CD4-positive, alpha-beta T cell treated with Interleukin-12 subunit alpha and Interleukin-12 subunit beta, for 1 hour (primary cell): ENCODE measurements around the gene TSEN34.
A peak's percentile ranks its signal among the peaks of the same experiment; 100 is the strongest.
"Not testable (repeated sequence)": the region's sequence is repeated elsewhere in the genome, so short reads cannot be mapped to it uniquely, and the experiment has no call there.

Experiments used
- DNase-seq: peaks from one replicate; pipeline ENCODE4 v3.0.0-alpha.2; 2020

The TSEN34 gene

DNA sequence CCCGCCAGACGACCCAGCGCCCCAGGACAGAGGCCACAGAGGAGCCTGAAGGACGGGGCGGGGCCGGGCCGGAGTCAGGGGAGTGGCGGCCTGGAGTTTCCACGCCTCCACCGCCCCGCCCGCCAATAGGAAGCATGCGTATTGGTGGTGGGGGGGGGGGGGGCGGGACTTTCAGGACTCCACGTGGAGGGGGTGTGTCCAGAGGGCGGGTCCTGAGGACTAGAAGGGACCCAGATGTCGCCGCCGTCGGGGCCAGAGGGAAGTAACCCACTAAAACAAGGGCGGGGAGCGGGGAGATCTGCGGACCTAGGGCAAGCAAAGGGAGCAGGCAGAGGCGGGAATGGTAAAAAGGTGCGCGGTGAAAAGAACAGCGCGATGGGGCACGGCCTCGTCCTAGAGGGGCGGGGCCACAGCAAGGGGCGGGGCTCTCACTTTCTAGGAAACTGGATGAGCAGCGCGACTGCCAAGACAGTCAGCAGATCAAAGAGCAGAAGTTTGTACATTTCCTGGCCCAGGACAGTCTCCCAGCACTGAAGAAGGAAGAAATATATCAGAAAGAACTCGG lies 28.8 kb upstream of the TSEN34 start:
- peak; percentile 81 for DNase-seq

DNA sequence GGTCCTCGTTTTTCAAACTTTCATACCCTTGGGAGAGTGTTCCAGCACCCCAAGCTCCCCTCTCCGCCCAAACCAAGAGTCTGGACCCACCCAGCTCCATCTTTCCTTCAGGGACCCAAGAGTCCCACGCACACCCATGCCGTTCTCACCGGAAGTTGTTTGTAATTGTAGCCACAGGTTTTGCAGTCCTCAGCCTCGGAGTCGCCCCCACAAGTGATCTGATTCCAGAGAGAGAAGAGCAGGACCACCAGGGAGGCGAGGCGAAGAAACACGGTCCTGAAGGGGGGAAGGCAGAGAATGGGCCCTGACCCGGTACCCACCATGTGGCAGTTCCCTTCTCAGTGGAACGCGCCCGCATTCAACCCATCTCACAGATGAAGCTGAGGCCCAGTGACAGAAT lies 28.2 kb upstream of the TSEN34 start:
- DNase-seq, result no peak

DNA sequence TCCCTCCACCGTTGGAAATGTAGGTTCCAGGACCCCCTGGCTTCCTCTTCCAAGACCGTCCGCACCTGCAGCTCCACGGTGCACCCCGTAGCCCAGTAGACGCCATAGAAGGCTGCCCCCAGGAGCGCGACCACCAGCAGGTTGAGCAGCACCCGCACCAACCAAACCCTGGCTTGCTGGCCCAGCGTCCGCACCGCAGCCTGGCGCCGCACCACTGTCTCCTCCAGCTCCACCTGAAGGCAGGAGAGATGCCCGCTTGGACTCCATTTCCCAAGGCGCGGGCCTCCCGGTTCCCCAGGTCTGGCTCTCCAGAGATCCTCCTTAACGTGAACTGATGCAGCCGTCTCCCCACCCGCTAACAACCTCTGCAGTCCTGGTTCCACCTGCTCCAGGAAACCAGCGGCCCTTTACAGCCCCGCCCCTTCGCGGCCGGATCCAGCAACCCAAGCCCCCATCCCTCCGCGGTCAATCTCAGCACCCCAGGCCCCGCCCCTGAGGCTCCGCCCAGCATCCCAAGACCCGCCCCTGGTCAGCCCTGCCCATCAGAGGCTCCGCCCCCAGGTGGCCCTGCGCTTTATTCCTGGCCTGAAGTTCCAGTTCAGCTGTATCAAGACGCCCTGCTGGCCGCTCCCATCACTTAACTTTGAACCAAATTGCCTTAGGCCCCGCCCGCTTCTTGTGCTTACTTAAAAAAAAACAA lies 26.6 kb upstream of the TSEN34 start:
- peak; percentile 78 for DNase-seq

DNA sequence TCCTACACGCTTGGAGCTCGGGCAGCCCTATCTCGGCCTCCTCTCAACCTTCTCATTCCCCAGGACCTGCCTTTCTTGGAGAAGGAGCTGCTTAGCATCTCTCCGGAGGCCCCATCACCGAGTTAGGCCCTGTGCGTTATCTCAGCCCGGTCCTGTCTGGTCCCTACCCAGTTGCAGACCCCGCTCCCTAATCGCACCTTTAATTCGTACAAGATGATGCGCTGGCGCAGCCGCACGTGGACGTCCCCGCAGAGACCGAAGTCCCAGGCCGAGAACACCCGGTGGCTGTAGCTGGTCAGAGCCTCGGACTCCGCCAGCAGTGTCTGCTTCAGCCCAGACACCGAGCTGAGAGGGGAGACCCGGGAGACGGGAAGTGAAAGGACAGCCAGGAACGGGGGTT lies 25.9 kb upstream of the TSEN34 start:
- no peak for DNase-seq

DNA sequence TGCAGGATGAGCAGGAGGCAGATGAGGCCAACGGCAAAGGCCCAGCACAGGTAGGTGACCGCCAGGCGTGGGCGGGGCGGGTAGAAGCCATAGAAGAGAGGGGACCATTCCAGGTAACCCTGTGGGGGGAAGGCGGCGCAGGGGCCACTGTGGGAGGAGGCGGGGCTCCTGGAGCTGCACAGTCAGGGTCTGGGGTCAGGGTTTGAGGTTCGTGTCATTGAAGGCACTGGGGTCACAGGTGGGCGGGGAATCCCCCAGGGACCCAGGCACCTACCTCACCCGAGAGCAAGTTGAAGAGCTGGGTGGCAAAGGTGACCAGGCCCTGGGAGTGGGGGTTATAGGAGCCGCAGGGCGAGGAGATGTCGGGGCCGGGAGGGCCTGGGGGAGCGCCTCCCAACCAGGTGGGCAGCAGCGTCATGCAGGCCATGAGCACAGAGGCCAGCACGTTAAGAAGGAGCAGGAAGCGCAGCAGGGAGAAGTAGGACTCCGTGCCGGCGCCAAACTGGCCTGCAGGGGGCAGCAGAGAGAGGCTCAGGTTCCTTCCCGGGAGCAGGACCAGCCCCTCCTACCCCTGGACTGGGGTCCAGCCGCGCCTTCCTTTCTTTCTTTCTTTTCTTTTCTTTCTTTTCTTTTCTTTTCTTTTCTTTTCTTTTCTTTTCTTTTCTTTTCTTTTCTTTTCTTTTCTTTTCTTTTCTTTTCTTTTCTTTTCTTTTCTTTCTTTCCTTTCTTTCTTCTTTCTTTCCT lies 22.8 kb upstream of the TSEN34 start:
- DNase-seq, result peak; percentile 88

DNA sequence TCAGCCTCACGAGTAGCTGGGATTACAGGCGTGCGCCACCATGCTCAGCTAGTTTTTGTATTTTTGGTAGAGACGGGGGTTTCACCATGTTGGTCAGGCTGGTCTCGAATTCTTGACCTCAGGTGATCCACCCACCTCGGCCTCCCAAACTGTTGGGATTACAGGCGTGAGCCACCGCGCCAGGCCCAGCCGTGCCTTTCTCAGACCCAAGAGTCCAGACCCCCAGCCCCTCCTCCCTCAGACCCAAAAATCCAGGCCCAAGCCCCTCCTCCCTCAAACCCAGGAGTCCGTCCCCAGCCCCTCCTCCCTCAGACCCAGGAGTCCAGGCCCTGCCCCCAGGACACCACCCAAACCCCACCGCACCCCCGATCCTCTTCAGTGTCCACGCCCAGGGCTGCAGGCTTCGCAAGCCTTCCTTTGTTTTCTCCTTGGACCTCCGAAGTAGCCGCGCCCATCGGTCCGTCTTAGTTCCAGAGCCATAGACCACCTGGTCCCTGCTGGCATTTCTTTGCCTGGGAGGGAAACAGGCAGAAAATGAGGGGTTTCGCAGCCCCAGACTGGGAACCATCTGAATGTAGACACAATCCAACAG lies 21.9 kb upstream of the TSEN34 start:
- DNase-seq, result no peak

DNA sequence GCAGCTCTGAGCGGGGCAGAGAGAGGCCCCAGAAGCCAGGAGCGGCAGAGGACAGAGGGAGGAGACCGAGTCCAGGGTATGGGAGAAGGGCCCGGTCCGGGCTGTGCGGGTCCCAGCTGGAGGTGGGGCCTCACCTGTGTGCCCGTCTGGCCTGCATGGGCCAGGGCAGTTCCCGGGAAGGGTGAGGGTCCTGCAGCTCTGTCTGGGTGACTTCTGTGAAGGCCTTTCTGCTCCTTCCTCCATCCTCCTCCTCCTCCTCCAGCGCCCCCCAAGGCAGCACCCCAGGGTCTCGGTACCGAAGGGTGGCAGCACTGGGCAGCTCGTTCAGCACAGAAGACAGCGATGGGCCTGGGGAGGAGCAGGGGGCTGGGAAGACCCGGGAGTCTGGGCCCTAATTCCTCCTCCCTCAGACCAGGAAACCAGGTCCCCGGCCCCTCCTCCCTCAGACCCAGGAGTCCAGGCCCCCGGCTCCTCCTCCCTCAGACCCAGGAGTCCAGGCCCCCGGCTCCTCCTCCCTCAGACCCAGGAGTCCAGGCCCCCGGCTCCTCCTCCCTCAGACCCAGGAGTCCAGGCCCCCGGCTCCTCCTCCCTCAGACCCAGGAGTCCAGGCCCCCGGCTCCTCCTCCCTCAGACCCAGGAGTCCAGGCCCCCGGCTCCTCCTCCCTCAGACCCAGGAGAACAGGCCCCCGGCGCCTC lies 19.2 kb upstream of the TSEN34 start:
- DNase-seq, result not testable (repeated sequence)

DNA sequence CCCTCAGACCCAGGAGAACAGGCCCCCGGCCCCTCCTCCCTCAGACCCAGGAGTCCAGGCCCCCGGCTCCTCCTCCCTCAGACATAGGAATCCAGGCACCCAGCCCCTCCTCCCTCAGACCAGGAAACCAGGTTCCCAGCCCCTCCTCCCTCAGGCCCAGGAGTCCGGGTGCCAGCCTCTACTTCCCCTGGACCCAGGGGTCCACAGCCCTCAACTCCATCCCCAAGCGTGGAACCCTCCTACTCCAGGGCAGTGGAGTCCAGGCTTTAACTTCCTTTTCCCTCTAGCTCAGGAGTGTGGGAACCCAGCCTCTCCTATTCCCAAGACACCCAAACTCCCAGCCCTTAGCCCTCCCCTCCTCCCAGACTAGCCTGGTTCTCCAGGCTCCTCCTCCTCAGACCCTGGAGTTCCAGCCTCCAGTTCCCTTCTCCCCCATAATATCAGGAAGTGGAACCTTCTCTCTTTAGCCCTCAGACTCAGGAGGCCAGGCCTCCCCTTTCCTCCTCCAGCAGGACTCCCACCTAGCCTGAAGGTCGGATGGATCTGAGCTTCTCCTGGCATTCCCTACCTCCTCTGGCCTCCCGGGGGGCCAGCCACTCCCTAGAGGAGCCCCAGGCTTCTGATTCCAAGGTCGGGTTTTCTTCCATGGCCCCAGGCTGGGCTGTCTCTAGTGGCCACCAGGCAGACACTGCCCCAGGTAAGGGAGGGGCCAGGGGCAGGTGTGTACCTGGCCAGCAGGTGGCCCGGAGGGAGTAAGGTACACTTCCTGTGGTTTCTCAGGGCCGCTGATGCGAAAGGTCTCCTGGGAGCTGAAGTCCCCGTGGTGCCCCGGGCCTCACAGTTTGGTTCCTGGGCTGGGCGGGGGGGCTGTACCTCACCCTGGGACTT lies 18.4 kb upstream of the TSEN34 start, which contains the start of gene TMC4:
Gene TMC4, minus strand, starts transcription at position 690 of the 888 bp plus-strand sequence. Its CDS starts 43 bp downstream, at position 647.
- DNase-seq, result peak; percentile 20

DNA sequence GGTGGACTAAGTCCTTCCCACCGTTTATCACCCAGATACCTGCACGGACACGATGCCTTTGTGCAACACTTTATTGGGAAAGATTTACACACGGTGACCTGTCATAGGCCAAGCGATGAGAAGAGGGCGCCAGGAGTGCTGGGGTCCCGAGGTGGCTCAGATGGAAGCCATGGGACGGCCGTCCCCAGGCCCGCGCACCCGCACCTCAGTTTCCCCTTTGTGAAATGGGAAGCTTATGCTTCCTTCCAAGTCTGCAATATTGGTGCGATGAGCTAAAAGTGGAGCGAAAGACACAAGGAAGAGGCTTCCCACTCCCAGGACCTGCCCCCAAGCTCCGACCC lies 17.8 kb upstream of the TSEN34 start:
- no peak for DNase-seq

DNA sequence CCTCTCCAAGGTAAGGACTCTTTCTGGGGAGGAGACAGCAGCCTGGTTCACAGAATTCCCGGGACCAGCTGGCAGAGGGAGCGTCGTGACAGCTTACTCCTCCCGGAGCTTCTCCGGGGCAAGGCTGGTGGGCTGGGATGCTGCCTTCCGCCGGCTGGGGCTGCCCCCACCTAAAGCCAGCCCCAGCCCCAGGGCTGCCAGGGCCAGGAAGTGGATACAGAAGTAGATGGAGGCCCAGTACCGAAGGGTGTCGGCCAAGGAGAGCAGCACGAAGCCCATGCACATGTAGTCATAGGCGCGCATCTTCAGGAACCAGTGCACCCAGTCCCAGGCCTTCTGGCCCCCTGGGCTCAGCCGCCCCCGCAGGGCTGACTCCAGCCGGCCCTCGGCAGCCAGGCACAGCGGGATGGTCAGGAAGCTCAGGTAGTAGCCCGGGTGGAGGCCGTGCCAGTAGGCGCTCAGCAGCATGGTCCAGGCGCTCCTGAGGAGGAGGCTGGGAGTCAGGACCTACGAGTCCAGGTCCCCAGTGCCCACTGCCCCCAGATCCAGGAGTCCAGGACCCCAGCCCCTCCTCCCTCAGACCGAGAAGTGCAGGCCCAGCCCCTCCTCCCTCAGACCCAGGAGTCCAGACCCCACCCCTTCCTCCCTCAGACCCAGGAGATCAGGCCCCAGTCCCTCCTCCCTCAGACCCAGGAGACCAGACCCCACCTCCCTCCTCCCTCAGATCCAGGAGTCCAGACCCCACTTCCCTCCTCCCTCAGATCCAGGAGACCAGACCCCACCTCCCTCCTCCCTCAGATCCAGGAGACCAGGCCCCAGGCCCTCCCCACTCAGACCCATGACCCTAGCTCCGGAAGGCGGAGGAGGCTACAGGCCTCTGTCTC lies 16.9 kb upstream of the TSEN34 start:
- DNase-seq, result no peak

DNA sequence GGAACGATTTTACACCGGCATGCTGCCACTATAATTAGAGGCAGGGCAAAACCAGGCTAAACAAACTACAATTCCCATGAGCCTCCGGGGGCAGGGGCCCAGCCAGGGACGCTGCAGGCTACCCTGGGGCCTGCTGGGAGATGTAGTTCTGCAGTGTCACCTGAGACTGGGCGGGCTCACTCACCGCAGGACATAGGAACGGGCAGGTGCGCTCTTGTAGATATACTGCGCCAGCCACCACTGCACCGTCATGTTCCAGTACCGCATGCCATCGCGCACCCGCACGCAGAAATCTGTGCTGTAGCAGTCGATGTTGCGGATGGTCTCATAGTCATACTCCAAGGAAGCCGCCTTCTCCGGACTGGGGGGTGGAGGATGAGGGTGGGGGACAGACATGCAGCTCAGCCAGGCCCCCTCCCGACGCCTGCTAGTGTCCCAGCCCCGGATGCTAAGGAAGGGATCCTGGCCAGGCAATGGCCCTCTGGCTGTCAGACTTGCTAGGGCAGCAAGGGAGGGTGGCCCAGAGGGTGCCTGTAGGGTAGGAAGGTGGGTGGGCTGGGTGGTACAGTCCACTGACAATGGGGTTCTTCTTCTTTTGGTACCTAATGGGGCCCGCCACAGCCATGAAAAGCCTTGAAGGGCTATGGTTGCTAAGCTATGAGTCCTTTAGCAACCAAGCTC lies 12.4 kb upstream of the TSEN34 start:
- DNase-seq, result peak; percentile 49

DNA sequence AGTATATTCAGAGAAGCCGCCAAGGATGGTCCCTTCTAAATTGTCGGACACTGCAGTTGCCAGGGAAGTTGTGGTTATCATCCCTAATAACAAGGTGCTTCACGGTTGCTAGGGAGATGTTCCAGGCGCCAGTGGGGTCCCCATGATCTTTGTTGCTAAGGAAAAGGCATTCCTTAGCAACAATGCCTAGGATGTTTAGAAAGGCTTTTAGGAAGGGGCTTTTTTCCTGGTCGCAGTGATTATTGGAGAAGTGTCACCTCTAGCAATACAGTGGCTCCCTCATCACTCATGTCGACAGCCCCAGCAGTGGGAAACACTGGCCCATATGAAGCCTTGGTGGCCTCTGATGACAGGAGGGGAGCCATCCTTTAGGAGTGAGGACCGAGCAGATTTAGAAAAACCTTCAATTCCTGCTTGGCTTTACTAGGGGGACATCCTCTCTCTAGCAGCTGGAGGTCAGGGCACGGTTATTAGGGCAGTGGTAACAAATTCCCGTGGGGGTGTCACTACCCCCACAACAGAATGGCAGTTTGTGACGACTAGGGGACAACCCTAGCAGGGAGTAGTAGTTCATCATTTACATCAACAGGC lies 11.8 kb upstream of the TSEN34 start:
- DNase-seq, result no peak

DNA sequence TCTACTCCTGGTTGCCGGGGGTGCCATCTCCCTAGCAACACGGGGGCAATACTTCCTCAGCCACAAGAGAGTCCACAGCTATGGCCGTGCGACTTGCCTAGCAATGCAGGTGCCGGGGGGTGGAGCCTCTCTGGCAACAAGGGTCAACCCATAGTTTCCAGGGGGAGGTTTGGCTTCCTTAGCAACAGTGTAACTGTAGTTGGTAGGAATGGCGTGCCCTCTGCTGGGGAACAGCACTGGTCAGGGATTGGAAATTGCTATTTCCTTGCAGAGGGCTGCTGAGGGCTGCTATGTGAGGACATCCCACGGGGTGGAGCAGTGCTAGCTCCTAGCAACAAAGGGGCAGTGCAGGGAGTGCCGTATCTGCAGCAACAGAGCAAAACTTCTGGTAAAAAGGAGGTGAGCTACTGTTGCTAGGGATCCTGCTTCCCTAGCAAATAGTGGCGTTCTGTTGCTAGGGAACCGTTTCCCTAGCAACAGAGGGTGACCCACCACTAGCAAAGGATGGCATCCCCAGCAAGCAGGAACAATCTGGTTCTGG lies 11.1 kb upstream of the TSEN34 start:
- DNase-seq, result no peak

DNA sequence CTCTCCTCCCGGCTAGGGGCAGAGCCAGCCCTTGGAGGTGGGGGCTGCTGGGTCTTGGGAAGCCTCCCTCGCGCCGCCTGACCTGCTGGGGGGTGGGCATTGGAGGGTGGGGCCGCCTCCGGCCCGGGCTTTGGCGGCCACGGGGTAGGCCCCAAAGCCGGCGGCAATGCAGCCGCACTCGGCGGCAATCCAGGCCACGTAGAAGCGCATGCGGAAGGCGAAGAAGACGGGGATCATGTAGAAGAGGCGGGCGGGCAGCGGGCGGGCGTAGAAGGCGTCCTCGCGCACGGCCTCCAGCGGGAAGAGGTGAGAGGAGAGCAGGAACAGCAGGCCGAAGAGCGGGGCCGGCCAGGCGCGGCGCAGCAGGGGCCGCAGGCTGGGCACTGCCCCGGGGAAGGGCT lies 10.4 kb upstream of the TSEN34 start:
- no peak for DNase-seq

DNA sequence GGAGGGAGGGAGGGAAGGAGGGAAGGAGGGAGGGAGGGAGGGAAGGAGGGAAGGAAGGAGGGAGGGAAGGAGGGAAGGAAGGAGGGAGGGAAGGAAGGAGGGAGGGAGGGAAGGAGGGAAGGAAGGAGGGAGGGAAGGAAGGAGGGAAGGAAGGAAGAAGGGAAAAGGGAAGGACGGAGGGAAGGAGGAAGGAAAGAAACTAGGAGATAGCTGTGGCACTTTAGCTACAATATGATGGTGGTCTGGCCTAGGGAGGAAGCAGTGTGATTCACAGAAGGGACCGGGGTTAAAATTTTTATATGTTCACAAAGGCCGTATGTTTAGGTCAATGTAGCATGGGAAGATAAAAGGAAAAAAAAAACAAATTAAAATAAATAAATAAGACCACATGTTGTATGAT lies 9.2 kb upstream of the TSEN34 start:
- not testable (repeated sequence) for DNase-seq

DNA sequence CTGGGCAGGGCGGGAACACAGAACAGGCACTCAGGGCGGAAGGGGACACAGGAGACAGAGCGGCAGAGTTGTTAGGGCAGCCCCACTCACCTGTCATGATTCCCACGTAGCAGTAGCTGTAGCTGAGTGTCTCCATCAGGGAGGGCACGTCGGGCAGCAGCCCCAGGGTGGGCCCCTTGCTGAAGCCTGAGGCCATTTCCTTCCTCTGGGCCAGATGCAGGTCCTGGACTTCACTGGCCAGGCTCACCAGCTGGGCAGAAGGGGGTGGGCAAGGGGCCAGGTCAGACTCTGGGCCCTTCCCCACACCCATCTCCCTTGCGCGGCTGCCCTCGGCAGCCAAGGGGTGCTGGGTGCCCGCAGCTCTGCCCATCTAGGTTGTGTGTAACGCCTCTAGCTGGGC lies 7.7 kb upstream of the TSEN34 start:
- no peak for DNase-seq

DNA sequence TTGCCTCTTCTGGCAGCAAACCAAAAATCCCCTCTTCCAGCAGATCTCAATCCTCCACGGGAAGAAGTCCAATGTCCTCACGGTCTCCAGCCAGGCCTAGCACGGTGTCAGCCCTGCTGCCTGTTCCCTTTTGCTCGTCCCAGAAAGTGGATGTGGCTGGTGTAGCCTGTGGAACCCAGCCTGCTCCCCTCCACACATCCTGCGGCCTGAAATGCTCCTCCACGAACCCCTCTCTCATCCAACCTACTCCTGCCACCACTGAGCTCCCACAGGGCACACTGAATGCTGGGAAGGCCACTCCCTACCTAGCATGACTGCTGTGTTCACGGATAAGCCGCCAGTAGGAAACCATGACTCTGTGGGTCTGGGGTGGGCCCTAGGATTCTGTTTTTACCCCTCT lies 4.8 kb upstream of the TSEN34 start:
- DNase-seq, result no peak

DNA sequence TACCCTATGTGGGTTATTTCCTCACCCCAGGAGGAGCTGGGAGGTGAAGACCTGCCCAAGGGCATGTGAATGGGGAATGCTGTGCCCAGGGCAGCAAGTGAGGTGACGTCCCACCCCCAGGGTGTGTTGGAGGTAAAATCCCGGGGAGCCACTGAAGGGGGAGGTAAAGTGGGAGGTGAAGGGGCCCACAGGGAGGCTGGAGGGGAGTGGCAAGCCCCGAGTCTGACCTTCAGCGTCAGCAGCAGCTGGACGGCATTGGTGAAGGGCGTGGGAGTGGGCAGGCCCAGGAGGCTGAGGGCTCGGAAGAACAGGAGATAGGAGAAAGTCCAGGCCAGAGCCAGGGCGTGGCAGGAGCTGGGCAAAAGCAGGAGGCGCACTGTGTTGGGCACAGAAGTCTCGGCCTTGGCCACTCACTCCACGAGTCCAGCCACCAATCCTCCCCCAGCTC lies 4.2 kb upstream of the TSEN34 start:
- no peak for DNase-seq

DNA sequence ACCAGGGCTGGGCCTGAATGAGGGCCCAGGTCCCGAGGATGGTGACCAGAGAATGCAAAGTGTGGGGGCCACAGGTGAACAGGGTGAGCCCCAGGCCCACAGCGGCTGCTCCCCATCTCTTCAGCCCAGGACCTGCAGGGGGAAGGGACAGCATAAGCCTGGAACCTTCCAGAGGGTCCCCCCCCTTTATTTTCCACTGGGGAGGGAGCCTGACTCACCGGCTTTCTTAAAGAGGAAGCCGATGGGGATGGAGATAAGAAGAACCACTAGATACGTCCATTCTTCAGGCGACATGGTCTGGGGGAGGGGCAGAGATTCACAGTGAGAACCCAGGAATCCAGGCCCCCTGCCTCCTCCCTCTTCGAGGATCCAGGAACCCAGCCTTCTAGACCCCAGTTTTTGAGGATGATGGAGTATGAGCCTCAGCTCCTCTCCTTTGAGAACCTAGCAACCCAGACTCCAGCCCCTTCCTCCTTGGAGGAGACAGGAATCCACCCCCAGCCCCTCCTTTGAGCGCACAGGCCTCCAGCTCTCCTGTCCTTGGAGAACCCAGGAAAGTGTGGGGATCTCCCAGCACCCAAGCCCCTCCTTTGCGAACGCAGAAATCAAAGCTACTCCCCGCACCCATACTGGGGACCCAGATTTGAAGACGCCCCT lies 2.8 kb upstream of the TSEN34 start:
- DNase-seq, result peak; percentile 68
